Loucy (cell line): ENCODE data around the gene WFDC10B.

Source experiments
- H2AFZ ChIP-seq: fragments of 200-600 bp; sonication (generic); 2 replicates; pipeline ENCODE4 v1.6.0; 2016; ENCODE audit warnings: antibody characterized with exemption, mild to moderate bottlenecking, low read length, moderate library complexity
- H3F3A ChIP-seq: fragments of 200-600 bp; 2 replicates; pipeline ENCODE4 v1.6.0; 2016; ENCODE audit warnings: antibody characterized with exemption, low read depth, mild to moderate bottlenecking
- H3K27me3 ChIP-seq: fragments of 200-600 bp; sonication (generic); 2 replicates; pipeline ENCODE4 v1.6.1; 2014; ENCODE audit warnings: low read length, mild to moderate bottlenecking; ENCODE audit not compliant: insufficient read depth, poor library complexity, severe bottlenecking
- H3K36me3 ChIP-seq: fragments of 200-600 bp; sonication (generic); 2 replicates; pipeline ENCODE4 v1.6.1; 2016; ENCODE audit warnings: low read length; ENCODE audit not compliant: insufficient read depth
- H3K4me1 ChIP-seq: fragments of 200-600 bp; sonication (generic); 2 replicates; pipeline ENCODE4 v1.5.1; 2014; ENCODE audit warnings: low read length, mild to moderate bottlenecking; ENCODE audit not compliant: insufficient read depth, poor library complexity, severe bottlenecking
- H3K4me2 ChIP-seq: fragments of 200-600 bp; sonication (generic); 2 replicates; pipeline ENCODE4 v1.6.0; 2014; ENCODE audit warnings: antibody characterized with exemption, low read length, low read depth, mild to moderate bottlenecking; ENCODE audit not compliant: poor library complexity, severe bottlenecking
- H3K4me3 ChIP-seq: fragments of 200-600 bp; sonication (generic); 2 replicates; pipeline ENCODE4 v1.5.1; 2014; ENCODE audit warnings: low read length, mild to moderate bottlenecking, mixed read lengths; ENCODE audit not compliant: poor library complexity, severe bottlenecking
- H3K79me2 ChIP-seq: fragments of 200-600 bp; sonication (generic); 2 replicates; pipeline ENCODE4 v1.6.1; 2014; ENCODE audit warnings: low read length; ENCODE audit not compliant: insufficient read depth
- H3K9ac ChIP-seq: fragments of 200-600 bp; sonication (generic); 2 replicates; pipeline ENCODE4 v1.6.0; 2014; ENCODE audit warnings: mild to moderate bottlenecking, low read depth, low read length, moderate library complexity; ENCODE audit not compliant: poor library complexity, severe bottlenecking
- H3K9me2 ChIP-seq: fragments of 200-600 bp; sonication (generic); replicated peaks from 2 replicates; pipeline ENCODE4 v1.6.1; 2016; ENCODE audit warnings: low read depth, low read length, mixed read lengths
- H3K9me3 ChIP-seq: fragments of 200-600 bp; sonication (generic); 2 replicates; pipeline ENCODE4 v1.6.1; 2014; ENCODE audit warnings: mild to moderate bottlenecking, antibody characterized with exemption, low read length, low read depth; ENCODE audit not compliant: insufficient read depth
- H4K20me1 ChIP-seq: fragments of 200-600 bp; sonication (generic); 2 replicates; pipeline ENCODE4 v1.6.0; 2014; ENCODE audit warnings: antibody characterized with exemption, low read length, mild to moderate bottlenecking; ENCODE audit not compliant: insufficient read depth, poor library complexity, severe bottlenecking
- EZH2phosphoT487 ChIP-seq: fragments of 200-600 bp; IDR thresholded peaks from 2 replicates; pipeline ENCODE4 v1.6.1; 2018; ENCODE audit warnings: antibody characterized with exemption, mild to moderate bottlenecking, moderate library complexity, borderline replicate concordance
- TF ChIP-seq, protein P1 (sequence below): fragments of 200-600 bp; sonication (generic); conservative IDR thresholded peaks from 2 replicates; pipeline ENCODE4 v1.5.1; 2014; ENCODE audit warnings: mild to moderate bottlenecking, antibody characterized with exemption, low read length

The WFDC10B gene

DNA sequence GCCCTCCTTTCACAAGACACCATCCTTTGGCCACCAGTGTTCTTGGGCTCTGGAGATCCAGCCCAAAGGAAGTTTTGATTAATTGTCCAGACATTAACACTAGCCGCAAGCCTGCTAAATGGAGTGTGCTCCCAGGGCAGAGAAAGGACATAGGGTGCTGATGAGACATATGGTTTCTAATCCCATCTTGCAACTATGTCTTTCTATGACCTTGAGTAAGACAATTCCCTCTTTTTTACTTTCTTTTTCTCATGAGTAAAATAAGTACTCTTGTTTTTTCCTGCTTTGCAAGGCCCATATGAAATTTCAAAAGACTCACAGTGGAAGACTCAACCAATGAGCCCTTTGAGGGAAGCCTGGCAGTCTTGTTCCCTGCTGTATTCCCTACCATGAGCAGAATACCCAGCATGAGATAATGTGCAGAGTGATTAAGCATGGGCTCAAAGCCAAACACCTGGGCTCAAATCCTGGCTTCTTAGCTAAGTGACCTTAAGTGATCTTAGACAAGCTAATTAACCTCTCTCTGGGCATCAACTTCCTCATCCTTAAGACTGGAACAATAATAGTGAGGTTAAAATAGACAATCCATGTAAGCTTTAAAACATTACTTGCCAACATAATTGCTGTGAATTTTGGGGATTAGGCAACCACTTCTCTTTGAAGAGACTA is at the start of gene WFDC10B:
WFDC10B (minus strand) TSS at position 51 of the 669 bp plus-strand sequence. CDS start 19,027 bp downstream, outside the sequence.
- Histone ChIP-seq H3K9me3 (no peaks in the 10 kb centered on the region), H3K4me3 (no peak within 1 kb of the TSS), H4K20me1 (no peaks in the 10 kb centered on the region), H3K9ac (no peak within 1 kb of the TSS), H3K9me2 (no peaks in the 10 kb centered on the region), H3K36me3 (no peaks in the 10 kb centered on the region), H3K27me3 (no peaks in the 10 kb centered on the region), H3F3A (no peaks in the 10 kb centered on the region), H3K79me2 (no peaks in the 10 kb centered on the region), H3K4me2 (no peak within 1 kb of the TSS), H3K4me1 (no peaks in the 10 kb centered on the region), H2AFZ (no peak within 1 kb of the TSS)
- no peak for TF ChIP-seq EZH2phosphoT487

- H3K36me3 ChIP-seq: no peaks in the 10 kb centered on the region
- no peaks in the 10 kb centered on the region for H3K9me2 ChIP-seq
- H3K4me3 ChIP-seq: no peak overlapping the region
- no peak overlapping the region for H2AFZ ChIP-seq
- H3K9ac ChIP-seq: no peak overlapping the region
- H4K20me1 ChIP-seq: no peaks in the 10 kb centered on the region
- H3K79me2 ChIP-seq: no peaks in the 10 kb centered on the region
- H3K4me2 ChIP-seq: no peak overlapping the region
- H3K4me1 ChIP-seq: no peaks in the 10 kb centered on the region
- no peaks in the 10 kb centered on the region for H3K9me3 ChIP-seq
- no peak for TF ChIP-seq EZH2phosphoT487
- TF ChIP-seq, protein P1, sequence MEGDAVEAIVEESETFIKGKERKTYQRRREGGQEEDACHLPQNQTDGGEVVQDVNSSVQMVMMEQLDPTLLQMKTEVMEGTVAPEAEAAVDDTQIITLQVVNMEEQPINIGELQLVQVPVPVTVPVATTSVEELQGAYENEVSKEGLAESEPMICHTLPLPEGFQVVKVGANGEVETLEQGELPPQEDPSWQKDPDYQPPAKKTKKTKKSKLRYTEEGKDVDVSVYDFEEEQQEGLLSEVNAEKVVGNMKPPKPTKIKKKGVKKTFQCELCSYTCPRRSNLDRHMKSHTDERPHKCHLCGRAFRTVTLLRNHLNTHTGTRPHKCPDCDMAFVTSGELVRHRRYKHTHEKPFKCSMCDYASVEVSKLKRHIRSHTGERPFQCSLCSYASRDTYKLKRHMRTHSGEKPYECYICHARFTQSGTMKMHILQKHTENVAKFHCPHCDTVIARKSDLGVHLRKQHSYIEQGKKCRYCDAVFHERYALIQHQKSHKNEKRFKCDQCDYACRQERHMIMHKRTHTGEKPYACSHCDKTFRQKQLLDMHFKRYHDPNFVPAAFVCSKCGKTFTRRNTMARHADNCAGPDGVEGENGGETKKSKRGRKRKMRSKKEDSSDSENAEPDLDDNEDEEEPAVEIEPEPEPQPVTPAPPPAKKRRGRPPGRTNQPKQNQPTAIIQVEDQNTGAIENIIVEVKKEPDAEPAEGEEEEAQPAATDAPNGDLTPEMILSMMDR: no peak
- no peaks in the 10 kb centered on the region for H3F3A ChIP-seq
- peaks cover 2% of the 10 kb centered on the region for H3K27me3 ChIP-seq
Measured at GRCh38 chr20:45752746-45753145, 47.9 kb upstream of the WFDC10B start.

DNA sequence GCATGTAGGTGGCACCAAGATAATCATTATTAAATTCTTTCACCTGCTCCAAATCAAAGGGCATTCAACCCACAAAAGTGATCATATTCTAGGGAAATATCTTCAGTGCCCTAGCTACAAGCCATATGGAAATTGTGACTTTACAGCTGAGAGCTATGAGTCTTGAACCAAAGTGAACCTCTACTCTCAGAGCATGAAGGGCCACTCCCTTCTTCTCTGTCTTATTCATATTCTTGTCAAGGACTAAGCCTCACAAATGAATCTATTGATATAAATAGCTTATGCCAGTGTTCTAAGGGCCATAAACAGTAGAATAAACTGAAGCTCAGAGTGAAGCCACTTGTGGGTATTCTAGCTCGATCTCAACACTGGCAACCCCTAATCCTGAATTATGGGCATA is 46.9 kb upstream of the WFDC10B start:
- Histone ChIP-seq H3F3A (no peaks in the 10 kb centered on the region), H3K4me3 (no peak overlapping the region), H3K79me2 (no peaks in the 10 kb centered on the region), H3K9ac (no peak overlapping the region), H3K4me2 (no peak overlapping the region), H3K4me1 (no peaks in the 10 kb centered on the region), H2AFZ (no peak overlapping the region), H3K36me3 (no peaks in the 10 kb centered on the region), H3K27me3 (peaks cover 6% of the 10 kb centered on the region), H3K9me2 (no peaks in the 10 kb centered on the region), H3K9me3 (no peaks in the 10 kb centered on the region), H4K20me1 (no peaks in the 10 kb centered on the region)
- TF ChIP-seq EZH2phosphoT487: no peak
- TF ChIP-seq, protein P1: no peak

DNA sequence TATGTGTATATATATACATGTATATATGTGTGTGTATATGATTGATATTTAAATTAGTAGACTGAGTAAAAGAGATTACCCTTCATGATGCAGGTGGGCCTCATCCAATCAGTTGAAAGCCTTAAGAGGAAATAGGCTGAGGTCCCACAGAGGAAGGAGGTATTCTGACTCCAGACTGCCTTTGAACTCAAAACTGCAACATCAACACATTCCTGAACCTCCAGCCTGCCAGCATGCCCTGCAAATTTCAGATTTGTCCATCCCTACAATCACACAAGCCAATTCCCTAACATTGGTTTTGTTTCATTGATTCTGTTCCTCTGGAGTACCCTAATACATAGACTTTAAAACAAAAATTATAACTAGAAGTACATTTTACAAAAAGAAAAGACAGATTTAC is 40.2 kb upstream of the WFDC10B start:
- H3K36me3 ChIP-seq: no peaks in the 10 kb centered on the region
- no peaks in the 10 kb centered on the region for H3K9me2 ChIP-seq
- no peak overlapping the region for H3K4me2 ChIP-seq
- no peak overlapping the region for H3K9ac ChIP-seq
- H3F3A ChIP-seq: no peaks in the 10 kb centered on the region
- no peaks in the 10 kb centered on the region for H3K4me1 ChIP-seq
- no peaks in the 10 kb centered on the region for H3K9me3 ChIP-seq
- peaks cover 6% of the 10 kb centered on the region for H3K27me3 ChIP-seq
- no peak for TF ChIP-seq EZH2phosphoT487
- TF ChIP-seq, protein P1: no peak
- no peaks in the 10 kb centered on the region for H4K20me1 ChIP-seq
- H3K4me3 ChIP-seq: no peak overlapping the region
- H2AFZ ChIP-seq: no peak overlapping the region
- H3K79me2 ChIP-seq: no peaks in the 10 kb centered on the region
